NCI-H524 (cell line): ENCODE measurements around the gene HOXD9.

ENCODE experiments used
- DNase-seq, 2 experiments: peaks; one replicate each; lab custom pipeline; 2025; lab: John Stamatoyannopoulos, UW

The HOXD9 gene

DNA sequence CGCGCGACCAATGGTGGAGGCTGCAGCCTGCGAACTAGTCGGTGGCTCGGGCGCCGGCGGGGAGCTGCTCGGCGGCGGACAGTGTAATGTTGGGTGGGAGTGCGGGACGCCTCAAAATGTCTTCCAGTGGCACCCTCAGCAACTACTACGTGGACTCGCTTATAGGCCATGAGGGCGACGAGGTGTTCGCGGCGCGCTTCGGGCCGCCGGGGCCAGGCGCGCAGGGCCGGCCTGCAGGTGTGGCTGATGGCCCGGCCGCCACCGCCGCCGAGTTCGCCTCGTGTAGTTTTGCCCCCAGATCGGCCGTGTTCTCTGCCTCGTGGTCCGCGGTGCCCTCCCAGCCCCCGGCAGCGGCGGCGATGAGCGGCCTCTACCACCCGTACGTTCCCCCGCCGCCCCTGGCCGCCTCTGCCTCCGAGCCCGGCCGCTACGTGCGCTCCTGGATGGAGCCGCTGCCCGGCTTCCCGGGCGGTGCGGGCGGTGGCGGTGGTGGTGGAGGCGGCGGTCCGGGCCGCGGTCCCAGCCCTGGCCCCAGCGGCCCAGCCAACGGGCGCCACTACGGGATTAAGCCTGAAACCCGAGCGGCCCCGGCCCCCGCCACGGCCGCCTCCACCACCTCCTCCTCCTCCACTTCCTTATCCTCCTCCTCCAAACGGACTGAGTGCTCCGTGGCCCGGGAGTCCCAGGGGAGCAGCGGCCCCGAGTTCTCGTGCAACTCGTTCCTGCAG is at the start of gene HOXD9:
HOXD9 (plus strand) TSS at position 37 of the 728 bp plus-strand sequence; CDS start at position 87, 50 bp downstream.
- DNase-seq = peak in 1 of 2 experiments; percentile 72

DNA sequence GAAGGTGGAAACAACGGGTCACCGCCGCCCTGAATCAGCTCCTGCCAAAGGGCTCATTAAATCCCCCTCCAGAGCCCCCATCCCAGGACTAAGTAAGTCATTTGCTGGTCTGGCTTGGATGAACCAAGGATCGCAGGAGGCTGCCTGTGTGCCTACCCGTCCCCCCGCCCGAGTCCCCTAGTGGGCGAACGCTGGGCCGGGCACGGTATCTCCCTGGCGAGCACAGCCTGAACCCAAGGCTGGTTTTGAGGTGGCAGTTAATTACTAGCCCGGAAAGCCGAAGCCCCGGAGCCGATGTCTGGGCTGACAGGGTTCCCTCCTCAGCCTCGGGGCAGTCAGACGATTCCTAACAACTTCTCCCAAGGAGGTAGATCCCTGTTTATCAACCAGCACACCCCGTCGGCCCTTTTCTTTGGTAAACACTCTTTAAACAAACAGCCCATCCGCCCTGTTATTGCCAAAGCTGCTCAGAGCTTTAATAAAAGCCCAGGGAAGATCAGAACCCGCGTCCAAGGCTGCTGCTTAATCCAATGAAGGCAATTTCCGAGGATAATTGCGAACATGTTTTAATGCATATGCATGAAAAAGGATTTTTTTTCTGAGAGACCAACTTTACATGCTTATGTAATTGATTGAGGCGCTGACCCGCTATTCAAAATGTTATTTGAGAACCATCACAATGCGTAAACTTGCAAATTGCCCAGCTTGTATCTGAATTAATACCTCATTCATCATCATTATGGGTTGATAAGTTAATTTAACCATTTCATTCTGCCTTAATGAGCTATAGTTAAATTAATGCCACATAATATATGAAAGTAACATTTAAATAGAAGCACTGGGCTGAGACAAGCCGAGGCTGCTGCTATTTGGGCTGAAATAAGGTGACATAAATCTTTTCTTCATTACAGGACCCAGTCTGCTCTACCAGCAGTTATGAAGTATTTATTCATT is 49.3 kb upstream of the HOXD9 start:
- DNase-seq = peak in 1 of 2 experiments; percentile 24

DNA sequence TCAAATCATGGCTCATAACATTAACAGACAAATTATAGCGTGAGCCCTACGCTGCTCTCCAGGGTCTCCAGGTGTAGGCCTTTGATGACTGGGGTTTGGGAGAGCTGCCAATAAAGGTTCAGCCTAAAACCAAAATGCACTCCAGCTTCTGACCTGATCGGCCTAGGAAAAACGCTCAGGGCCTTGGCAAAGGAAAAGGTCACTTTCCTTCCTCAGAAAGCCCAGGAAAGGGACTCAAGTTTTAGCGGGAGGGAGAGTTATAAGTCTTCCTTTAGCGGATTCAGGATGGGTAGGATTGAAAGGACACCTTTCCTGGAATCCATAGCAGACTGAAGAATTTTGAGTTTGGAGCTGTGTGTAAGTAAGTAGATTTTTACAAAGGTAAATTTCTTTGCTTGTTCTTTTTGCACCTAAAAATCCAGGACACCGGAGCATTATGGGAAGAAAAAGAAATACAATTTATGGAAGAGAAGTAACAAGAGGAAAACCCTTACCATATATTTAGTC is 47.5 kb upstream of the HOXD9 start:
- DNase-seq = no peak

DNA sequence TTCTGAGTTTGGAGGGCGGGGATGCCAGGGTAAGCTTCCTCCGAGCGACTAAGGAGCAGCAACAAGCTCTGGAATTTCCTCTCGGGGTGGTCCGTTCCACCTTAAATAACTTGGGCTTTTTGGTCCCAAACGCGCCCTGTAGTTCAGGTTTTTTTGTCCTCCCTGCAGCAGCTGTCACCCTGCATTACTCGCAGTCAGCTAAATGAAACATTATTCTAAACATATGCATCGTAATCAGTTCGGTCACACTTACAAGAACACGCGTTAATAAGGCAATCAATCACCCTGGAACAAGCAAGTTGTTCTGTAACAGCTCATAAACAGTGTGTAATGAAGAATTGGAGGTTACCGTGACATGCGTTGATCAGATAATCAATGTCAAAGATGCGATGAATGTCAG is 47.0 kb upstream of the HOXD9 start:
- DNase-seq = peak; percentile 62 to 86

DNA sequence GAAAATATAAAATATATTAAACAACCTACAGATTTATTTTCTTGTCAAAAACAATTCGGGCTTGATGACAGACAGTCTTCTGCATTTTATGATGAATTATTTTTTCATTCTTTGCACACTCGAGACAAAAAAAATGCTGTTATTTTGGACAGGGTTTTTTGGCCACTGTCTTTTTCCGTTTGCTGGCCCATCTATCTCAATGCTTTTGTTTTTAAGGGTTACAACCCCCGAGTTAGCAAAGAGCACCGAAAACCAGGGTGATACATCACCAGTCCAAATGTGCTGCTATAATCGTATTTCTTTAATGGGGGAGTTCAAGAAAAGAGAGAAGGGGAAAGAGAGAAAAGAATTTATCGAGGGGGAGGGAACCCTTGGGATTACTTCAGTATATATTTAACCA is 46.5 kb upstream of the HOXD9 start:
- no peak for DNase-seq

DNA sequence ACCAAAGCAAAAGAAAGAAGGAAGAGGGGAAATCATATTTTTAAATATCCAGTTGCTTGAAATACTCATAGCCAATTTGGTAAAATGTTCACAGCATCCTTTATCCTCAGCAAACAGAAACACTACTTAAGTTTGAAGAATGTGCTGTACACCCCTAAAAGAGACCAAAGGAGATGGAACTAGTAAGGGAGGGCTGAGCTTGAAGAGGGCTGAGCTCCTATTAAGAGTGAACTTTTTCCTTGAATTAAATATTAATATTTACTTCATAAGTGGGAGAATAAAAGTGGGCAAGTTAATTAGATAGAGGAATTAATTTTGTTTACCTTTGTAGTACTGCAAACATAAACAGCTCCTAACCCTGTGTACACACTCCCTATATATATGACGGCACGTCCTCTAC is 45.7 kb upstream of the HOXD9 start:
- no peak for DNase-seq

DNA sequence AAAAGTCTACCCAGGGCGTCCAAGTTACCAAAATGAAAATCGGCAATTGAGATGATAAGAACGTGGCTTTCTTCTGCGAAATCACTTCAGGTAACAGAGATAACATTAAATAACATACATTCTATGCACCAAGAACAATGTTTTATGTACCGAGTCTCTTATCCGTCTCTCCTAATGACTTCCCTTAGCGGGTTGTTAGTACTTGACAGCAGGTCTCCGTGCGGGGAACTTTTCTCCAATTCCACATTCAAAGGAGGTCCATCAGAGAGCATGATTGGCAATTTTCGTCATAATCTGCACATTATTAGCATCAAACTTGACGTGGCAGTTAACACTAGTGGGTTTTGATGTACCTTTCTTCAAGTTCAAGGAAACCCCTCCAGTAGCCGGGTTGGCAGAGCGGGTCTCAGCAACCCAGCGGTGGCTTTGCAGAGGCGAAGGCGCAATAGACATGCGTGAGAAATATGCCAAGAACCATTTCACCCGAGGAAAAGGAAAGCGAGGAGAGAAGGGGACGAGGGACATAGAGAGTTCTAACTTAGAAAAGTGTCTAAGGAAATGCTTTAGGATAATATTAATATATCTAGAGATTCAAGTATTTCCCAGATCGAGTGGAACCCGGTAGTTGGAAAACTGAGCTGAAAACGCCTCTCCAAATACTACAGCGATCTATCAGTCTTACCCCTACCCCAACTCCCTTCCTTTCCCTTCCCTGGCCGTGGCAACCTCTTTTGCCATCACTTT is 43.8 kb upstream of the HOXD9 start:
- peak in 1 of 2 experiments; percentile 57 for DNase-seq

DNA sequence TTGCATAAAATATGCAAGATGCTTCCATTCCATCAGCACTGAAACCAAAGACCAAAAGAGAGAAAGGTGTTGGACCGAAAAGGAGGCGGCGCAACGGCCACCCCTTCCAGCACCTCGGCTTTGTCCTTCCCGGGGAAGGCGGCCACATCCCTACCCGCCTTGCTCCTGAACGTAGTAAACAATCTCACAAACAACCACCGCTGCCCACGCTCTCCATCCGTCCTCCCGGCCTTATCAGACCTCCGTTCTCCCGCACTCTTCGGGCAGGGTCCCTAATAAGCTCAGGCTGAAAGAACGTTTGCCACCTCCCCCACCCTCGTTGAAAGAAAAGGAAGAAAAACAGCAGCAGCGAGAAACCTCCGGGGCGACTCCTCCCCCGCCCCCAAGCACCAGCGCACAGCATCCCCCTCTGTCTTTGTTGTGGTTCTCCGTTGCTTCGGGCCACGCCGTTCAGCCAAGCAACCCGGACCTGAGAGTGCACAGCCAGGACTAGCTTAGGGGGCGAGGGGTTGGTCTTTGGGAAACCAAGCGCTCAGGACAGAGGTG is 43.2 kb upstream of the HOXD9 start:
- peak; percentile 70 to 76 for DNase-seq

DNA sequence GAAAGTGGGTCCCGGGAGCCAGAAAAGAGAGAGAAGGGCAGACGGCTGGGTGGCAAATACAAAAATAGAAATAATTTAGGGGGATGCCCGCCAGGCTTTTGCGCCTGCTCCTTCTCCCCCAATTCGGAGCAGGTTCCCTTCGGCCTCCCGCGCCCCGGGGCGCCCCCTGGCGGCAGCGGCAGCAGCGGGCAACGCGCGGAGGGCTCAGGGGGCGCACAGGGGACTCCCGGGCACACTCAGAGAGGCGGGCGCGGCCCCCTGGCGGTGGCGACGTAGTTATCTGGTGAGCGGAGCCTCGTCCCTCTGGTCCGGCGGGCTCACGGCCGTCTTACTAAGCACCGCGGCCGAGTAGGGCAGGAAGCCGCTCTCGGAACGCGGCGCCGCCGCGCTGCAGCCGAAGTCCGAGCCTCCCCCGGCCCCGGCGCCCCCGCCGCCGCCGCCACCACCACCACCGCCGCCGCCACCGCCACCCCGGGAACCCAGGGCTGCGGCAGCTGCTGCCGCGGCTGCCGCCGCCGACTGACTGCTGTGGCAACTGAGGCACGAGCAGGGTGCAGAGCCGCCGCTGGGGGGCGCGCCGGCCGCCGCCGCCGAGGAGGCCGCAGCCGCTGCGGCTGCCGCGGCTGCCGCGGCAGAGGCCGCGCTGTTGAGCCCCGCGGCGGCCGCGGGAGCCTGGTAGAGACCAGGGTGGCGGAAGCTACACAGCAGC is 42.5 kb upstream of the HOXD9 start:
- DNase-seq = peak; percentile 76 to 87

DNA sequence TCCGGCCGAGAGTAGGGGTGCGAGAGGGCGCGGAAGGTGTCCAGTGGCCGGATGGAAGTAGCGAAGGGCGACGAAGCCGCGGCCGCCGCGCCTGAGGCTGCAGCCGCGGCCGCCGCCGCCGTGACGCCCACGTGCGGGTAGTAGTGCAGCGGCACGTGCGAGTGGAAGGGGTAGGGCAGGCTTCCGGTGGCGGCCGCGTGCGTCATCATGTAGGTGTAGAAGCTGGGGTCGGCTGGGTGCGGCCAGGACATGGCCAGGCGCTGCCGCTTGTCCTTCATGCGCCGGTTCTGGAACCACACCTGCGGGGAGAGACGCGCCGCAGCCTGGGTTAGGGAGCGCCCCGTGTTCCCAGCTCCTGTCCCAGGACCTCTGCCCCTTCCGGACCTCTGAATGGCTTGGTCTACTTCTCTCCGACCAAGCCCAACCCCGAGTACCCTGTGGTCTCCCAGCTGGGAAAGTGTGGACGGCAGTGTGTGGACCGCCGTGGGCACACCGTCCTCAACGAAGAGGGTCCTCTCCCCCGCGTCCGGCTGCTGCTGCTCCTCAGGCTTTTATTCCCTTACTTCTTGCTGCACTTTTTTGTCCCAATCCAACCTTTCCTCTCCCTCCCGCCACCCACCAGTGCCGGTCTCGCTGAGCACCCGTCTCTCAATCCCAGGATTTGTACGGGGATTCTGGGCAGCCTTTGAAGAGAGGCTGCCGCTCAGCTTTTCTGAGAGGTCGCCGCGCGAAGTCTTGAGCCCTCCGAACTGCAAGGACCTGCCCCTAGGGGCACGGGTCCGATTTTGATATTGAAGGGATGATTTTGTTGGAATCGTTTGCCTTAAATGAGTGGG is 41.8 kb upstream of the HOXD9 start:
- DNase-seq = no peak

DNA sequence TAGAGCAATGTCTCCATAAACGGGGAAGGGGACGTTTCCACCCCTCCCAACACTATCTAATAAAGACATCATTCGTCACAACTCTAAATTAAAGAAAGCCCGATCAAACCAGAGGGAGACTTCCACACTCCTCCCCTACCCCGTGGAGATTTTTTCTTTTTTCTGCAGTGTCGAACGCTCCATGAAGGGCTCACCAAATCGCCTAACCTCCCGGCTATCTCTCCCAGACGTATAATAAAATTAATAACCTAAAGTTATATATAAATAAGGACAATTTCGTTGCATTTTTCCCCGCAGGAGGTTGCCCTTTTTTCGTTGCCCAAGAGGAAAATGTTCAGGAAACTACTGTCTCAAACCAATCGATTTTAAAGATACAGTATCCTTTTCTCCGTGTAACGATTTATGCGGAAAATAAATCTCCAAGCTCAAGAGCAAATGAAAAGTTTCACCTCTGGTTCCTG is 41.1 kb upstream of the HOXD9 start:
- no peak for DNase-seq

DNA sequence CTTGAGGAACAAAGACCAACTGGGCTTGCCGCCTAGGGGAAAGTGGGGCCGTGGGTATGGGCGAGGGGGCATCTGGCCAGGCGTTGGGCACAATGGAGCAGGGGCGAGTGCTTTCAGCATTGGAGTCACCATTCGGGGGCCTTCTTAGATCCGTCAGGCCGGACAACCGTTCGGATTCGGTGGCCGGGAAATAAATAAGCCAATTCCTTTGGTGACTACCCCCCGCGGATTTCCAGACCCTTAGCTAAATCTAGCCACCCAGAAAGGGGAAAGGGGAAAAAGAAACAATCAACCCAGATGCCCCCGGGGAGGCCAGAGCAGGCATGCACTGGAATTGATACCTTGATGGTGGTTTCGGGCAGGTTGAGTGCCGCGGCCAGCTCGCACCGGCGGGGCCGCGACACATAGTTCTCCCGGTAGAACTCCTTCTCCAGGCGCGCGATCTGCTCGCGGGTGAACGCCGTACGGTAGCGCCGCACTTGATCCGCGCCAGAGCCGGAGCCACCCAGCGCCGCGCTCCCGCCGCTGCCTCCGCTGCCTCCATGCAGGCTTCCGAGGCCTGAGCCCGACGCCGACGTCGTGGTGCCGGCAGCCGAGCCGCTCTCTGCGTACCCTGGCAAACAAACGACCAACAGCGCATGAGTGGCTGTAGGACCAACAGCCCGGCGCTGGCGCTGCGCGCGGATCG is 40.5 kb upstream of the HOXD9 start:
- DNase-seq = no peak

DNA sequence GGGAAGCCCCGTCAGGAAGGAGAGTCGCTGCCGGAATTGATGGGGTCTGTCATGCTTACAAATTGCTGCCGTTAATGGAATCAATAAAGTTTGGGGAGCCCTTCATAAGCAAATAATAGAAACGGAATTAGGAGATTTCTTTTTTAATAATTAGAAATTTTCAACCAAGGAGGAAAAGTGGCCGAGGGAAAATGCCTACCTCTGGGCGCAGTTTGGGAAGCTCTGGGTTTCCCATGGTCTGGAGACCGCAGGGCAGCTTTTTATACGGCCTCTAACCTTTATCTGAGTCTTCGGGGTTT is 40.0 kb upstream of the HOXD9 start:
- no peak for DNase-seq

DNA sequence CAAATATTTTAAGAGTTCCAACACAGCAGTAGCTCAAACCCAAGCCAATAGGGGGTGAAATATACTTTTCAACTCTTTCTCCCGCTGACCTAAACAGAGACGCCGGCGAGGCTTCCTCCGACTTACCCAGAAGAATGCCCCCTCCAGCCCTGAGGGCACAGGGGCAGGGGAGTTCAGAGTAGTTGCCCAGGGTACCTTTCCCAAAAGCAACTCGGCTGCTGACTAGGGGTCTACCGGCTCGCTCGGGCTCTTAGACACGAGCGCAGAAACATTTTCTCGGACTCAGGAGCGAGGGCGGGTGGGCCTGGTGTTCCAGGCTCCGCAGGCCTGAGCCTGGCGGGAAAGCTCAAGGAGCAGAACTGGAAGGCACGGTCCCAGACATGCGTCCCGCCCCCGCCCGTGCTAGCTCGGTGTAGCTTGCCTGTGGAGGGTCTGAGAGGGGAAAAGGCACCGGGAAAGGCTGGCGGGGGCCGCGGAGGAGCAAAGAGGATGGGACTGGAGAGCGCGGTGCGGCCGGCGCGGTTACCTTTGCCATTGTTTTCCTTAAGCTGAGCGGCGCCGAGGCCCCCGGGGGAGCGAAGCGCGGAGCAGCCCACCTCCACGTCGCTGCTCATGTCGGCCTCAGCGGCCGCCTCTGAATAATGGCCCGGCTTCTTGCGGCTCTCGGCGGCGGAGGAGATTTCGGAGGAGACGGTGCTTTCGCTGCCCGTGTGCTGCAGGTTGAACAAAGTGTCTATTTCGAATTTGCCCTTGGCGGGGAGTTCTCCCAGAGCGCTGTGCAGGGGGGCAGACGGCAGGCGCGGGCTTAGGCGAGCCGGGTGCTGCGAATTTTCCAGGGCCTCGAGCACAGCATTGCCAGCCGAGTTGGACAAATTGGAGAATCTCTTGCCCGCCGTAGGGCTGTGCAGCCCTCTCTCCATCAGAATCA is 39.4 kb upstream of the HOXD9 start:
- peak; percentile 25 to 35 for DNase-seq

DNA sequence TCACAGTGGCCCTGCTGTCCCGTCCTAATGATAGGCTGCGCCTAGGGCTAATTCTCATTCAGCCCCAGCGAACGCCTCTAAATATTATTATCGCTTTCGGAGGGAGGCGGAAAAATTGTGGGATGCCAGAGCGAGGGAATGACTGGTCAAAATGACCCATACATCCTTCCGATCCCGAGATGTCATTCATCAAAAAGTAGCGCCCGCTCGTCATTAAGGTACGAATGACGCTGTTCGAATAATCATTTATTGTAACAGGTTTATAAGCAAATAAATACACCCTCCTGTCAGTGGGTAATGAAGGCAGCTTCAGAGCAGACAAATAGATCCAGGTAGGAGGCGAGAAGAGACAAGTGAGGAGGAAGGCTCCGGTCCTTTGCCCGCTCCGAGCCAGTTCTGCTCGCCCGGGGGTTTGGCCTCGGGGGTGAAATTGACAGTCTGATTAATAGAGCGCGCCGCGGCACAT is 38.7 kb upstream of the HOXD9 start, which contains the start of gene EVX2:
EVX2 (minus strand) TSS at position 167 of the 466 bp plus-strand sequence. CDS start 186 bp downstream, outside the sequence.
- peak in 1 of 2 experiments; percentile 29 for DNase-seq

DNA sequence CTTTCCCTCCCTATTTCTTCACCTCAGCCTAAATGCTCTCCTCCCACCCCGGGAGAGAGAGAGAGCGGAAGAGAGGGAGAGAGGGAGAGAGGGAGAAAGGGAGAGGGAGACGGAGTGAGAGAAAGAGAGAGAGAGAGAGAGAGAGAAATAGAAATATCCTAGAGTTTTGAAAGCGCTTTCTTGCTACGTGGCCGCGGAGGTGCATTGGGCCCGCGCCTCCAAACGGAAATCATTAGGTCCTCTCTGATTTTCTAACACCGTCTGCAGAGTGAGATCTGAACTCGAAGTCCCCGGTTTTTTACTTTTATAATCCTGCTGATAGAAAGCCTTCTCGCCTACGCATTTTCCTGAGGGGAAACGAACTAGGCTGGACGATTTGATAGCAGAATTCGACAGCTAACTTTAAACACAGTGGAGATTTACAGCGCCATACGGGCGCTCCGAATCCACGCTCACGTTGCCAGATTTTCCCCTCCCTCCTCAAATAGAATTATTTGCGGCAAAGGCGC is 37.9 kb upstream of the HOXD9 start:
- DNase-seq = peak; percentile 27 to 55

DNA sequence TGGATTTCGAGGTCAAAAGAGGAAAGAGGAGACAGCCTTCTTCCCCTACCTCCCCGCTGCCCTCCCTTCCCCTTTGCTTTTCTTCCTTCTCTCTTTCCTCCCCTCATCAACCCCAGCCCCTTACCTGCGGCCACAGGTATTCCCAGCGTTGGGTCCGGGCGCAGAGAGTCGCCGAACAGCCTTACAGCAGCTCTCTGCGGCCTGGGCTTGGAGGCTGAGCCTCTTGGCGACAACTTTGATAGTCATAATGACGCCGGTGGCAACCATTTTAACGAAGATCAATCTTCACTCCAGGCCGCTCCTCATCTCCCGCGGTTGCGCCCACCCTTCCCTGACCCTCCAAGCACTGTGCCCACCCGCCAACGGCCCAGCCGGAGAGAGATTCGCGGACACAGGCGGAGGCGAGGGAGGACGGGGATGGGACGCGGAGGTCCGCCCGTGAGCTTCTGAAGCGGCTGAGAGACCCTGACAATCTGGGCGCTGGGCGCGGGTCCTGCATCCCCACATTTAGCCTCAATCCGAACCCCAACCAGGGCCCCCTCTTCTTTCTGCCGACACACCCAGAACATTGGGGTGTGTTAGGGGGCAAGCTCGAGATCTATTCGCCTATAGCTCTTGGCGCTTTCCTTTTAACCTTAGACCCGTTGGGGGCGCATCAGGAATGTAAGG is 37.3 kb upstream of the HOXD9 start:
- DNase-seq = peak in 1 of 2 experiments; percentile 55
